HCEC 1CT (cell line): ENCODE data around the gene ENTREP1.
"Not testable (repeated sequence)": the region's sequence is repeated elsewhere in the genome, so short reads cannot be mapped to it uniquely, and the experiment has no call there.

Experiments
- DNase-seq: peaks from one replicate; pipeline ENCODE4 v3.0.0-alpha.2; 2017

Gene ENTREP1

DNA sequence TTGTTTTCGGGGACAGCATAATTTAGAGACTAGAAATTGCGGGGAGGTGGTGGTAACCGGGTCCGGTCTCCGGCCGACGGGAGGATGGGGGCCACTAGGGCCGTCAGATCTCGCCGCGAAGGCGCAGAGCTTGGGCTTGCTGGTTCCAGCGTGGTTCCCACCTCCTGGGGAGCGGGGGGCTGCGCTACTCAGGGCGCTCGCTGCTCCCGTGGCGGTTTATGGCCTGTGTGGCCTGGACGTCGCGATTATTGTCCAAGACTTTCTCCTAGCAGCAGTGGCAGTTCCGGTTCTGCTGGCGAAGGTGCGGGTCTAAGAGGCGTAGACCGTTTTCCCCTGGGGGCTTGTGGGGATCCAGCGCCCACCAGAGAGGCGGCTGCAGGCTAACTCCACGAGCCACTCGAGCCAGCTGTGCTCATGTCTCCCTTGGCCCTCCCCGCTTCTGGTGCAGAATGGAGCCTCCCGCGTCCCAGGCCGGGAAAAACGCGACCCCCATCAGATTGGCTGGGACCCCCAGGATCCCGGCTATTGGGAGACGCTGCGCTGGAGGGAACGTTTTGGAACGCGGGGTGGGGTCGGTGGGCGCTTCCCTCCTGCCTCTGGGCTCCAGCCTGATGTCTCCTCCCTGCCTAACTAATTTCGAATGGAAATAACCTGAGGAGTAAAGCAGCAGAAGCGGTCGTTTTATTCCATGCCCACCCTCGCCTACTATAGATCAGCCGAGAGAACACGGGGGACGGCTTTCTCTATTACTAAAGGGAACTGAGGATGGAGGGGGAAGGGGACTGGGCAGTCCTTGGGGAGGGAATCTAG, 87.1 kb downstream of the ENTREP1 start:
- DNase-seq = no peak

DNA sequence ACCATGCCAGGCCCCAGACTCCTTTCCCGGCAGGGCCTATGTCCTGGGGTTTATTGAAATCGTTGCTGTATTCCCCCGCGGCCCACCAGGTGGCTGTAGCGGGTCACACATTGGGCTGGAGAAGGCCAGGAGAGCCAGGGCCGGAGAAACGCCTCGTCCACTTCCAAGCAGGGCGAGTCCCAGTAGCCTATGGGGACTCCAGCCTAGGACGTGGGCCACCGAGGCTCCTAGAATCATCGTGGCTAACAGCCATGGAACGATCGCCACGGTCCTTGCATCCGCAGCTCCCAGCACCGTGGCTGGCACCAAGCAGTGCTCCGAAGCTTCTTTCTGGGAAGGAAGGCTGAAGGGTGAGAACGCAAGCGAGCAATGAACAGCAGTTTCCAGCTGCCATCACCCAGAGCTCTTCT, 87.7 kb downstream of the ENTREP1 start:
- peak; percentile 58 for DNase-seq

DNA sequence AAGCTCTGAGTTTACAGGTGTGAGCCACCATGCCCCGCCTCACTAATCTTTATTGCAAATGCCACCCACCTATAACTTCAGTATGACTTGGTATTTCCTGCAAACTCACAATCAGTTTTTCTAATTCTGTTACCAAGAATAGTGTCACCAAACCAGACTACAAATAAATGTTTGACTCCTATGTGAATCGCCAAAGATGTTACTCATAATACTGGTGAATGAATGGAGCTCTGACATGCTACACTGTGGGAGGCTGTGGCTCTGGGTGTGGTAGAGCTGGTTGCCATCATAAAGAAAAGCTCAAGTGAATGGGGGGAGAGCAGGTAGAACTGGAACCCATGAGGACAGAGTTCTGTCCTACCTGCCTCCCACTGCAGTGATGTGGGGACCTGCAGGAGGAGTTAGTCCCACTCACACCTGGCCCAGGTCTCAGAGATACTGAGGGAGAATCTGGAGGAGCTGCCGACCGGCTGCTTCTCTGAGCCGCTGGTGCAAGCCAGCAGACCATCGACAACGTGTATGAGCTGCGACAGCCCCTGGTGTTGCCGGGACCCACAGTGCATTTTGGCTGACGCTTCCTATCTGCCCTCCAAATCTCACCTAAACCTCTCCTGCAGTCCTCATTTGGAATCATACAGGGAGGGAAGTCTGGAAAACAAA, 95.7 kb downstream of the ENTREP1 start:
- DNase-seq = no peak

DNA sequence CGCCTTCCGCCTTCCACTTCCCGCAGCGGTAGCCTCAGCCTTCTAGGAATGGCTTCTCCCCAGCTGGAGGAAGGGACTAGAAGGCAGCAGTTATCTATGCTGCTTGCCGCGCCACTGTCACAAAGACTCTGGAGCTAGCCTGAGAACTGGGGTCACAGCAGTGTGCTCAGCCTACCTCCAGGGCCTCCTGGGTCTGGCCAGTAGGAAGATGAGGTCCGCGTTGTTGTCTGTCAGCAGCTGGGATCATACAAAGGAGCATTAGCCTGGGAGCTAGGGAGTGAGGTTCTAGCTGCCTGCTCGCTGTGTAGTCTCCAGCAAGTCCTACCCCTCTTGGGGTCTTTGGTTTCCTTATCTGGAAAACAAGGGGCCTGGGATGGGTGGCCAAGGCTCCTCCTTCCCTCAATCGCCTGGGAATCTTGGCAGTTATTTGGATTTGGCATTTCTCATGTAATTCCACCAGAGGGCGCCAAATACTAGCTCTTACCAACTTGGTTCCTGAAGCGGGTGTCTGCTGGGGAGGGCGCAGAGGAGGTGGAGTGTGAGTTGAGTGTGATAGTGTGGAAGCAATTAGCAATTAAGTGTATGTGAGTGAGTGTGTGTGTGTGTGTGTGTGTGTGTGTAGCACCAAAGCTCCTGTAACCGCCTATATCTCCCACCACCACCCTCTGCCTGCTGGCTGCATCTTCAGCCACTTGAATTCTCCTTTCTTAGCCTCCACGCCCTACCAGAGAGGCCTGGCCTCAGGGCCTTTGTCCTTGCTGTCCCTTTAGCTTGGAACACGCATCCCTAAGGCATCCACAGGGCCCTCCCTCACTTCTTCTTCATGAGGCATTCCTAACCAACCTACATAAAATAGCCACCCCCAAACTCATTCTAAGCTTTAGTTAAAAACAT, 97.1 kb downstream of the ENTREP1 start:
- peak; percentile 51 for DNase-seq

DNA sequence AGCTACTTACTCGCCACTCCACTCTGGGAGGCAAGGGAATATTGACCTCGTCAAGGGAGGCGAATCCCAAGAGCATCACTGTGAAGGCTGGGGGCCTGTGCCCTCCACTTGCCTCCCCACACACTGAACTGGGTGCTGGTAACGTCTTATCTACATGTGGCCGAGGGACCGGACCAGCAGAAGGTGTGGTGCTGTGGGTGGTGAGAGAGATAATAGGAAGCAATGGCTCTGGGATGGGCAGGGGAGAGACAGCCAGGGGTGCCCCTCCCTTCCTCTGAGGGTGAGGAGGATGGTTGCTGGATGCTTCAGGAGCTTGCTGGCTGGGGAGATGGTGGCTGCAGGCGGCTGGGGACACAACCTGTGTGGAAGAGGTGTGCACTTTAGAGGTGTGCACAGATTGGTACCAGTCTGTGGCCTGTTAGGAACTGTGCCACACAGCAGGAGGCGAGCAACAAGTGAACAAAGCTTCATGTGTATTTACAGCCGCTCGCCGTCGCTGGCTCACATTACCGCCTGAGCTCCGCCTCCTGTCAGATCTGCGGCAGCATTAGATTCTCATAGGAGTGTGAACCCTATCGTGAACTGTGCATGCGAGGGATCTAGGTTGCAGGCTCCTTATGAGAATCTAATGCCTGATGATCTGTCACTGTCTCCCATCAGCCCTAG, 100.3 kb downstream of the ENTREP1 start:
- no peak for DNase-seq

DNA sequence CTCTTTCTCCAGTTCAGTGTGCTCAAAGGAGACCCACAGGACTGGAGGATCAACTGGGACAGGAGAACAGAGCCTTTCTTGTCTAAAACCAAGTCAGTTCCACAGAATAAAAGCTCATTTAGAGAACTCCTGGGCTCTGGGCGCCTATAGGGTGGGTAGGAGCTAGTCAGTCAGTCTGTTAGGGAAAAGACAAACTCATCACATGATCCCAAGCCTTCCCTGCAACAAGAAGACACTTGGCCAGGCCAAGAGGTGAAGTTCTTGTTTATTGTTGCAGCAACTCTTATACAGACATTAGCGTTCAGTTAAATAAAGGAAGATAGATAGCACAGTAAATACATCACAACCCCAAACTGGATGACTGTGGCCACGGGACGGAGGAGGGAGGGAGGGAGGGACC, 102.3 kb downstream of the ENTREP1 start:
- no peak for DNase-seq

DNA sequence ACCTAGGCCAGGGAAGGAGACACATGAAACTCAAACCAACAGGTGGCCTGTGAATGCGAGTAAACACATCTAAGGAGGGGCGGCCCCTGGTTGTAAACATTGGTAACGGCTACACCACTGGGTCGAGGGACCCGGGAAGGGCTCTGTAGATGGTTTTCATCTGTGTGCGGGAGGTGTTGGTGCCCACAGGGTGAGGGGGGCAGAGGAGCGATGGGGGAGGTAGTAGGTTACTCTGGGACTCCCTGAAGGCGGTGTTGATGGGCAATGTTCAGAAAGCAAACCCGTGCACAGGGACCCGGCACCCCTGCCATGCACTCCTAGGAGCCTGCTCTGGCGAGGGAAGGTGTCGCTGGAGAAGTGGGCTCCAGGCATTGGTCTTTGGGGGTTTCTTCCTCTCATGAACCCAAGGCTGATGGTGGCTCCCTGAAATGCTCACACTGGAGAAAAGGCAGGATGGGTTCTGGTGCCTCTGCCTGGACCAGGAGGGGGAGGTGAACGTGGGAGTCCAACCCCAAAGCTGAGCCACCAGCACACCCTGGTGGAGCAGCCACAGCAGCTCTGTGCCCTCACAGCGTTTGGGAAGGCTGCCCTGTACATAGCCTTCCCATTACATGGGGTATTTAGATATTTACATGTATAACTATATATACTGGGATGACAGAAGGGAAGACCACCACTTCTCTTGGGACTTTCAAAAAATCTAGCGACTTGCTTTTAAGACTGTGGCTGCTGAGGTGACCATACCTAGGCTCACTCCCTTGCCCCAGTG, 103.2 kb downstream of the ENTREP1 start:
- DNase-seq = no peak

DNA sequence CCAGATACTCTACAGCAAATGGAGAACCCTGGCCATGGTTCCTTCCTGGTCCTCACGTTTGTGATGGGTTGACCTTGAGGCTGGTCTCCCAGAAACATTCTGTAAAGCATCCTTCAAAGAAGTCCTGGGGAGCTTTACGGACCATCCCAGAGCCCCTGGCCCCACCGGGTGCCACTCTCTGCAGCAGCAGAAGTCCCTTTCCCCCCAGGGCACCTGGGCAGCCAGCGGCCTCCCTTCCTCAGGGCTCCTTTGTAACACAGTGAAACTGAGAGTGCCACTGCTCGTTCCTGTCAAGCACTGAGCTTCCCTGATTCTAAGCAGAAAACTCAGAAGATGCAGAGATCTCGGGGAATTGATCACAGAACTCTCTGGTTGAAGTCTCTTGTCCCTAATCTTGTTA, 104.3 kb downstream of the ENTREP1 start:
- DNase-seq = no peak

DNA sequence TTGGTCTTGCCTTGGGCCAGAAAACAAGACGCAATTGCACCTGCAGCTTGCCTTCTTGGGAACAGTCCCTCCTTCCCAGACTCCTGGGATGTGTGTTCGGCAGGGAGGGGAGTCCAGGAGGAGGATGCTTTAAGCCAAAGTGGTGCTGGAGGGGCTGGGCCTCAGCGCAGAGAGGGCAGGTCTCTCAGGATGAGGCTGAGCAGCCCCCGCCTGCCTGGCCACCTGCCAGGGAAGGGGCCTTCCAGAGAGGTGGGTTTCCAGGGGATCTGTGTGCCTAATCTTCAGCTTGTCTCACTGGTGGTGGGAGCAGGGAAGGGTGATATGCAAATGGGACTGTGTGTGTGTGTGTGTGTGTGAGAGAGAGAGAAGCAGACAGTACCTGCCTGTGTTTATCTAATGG, 105.2 kb downstream of the ENTREP1 start:
- DNase-seq = no peak

DNA sequence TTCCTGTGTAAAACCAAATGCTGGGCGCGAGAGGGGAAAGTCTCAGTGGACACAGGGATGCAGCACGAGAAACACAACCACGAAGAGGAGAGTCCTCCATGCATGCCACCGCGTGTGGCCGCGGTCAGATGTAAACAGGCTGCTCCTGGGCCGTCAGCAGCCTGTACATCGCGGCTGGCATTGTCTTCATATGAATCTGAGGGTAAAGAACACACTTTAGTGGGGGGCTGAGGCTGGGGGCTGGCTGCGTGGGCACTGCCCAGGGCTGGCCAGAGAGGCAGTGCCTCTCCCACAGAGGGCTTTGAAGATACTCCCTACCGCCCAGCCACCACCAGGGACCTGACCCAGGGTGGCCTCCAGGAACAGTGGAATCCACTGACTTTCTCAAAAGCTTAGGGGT, 106.2 kb downstream of the ENTREP1 start:
- no peak for DNase-seq

DNA sequence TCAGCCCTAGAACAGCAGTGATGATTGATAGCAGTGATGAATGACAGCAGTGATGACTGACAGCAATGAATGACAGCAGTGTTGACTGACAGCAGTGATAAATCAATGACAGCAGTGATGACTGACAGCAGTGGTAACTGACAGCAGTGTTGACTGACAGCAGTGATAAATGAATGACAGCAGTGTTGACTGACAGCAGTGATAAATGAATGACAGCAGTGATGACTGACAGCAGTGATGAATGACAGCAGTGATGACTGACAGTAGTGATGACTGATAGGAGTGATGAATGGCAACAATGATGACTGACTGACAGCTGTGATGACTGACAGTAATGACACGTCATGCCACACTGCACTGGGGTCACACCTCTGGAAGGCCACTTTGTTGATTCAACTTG, 106.8 kb downstream of the ENTREP1 start:
- DNase-seq = no peak

DNA sequence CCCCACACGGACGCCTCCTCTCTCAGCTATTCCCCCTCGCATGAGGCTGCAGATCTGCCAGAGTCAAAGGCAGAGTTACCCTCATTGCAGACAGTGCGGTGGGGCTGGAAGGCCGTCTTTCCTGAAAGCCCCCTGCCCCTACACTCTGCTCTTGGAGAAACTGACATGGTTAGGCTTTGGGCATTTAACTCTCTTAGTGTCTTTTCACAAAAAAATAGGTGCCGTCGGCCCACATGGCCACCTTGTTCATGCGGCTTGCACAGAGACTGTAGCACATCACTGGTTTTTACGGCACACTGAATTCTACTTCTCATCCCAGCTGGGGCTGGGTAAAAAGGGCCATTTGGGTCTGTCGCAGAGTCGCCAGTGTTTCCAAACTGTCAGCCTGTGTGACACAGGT, 107.6 kb downstream of the ENTREP1 start:
- no peak for DNase-seq

DNA sequence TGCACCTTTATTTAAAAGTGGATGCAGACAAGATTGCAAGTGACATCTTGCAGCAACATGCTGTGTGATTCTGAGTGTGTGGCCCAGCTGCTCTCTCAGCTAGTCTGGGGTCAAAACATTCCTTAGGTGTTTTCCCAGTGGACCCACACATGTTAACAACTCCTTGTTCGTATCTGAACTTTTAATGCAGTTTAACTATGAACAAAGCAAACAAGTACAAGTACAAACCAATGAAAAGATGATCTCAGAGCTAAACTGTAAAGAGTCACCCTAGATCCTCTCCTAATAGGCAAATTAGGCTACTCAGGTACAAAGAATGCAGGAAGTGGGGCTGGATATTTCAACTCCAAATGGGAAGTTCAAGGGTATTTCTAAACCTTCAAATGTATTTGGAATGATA, 108.4 kb downstream of the ENTREP1 start:
- peak; percentile 41 for DNase-seq

DNA sequence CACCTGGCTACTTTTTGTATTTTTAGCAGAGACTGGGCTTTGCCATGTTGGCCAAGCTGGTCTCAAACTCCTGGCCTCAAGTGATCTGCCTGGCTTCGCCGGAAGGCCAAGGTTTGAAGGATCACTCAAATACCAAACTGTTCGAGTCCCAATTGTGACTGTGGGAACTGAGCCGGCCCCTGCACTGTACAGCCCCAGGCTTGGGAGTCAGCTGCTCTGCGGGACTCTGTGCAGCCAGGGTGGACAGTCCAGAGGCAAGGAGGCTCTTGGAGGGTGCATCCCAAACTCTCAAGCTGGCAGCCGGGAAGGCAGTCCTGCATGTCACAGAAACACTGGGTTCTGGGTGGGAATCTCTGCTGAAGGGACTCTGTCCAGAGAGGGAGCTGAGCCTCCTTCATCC, 109.0 kb downstream of the ENTREP1 start:
- DNase-seq = no peak

DNA sequence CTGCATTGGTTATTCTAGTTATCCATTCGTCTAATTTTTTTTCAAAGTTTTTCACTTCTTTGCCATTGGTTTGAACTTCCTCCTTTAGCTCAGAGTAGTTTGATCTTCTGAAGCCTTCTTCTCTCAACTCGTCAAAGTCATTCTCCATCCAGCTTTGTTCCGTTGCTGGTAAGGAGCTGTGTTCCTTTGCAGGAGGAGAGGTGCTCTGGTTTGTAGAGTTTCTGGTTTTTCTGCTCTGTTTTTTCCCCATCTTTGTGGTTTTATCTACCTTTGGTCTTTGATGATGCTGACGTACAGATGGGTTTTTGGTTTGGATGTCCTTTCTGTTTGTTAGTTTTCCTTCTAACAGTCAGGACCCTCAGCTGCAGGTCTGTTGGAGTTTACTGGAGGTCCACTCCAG, 114.6 kb downstream of the ENTREP1 start:
- not testable (repeated sequence) for DNase-seq

DNA sequence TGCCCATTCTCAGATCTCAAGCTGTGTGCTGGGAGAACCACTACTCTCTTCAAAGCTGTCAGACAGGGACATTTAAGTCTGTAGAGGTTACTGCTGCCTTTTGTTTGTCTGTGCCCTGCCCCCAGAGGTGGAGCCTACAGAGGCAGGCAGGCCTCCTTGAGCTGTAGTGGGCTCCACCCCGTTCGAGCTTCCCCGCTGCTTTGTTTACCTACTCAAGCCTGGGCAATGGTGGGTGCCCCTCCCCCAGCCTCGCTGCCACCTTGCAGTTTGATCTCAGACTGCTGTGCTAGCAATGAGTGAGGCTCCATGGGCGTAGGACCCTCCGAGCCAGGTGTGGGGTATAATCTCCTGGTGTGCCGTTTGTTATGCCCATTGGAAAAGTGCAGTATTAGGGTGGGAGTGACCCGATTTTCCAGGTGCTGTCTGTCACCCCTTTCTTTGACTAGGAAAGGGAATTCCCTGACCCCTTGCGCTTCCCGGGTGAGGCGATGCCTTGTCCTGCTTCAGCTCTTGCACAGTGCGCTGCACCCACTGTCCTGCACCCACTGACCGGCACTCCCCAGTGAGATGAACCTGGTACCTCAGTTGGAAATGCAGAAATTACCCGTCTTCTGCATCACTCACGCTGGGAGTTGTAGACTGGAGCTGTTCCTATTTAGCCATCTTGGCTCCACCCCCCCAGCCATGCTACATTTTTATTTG, 115.4 kb downstream of the ENTREP1 start:
- not testable (repeated sequence) for DNase-seq
